SK-N-DZ (cell line): Measurements from ENCODE around the gene KCND2.
"Not testable (repeated sequence)": the region's sequence is repeated elsewhere in the genome, so short reads cannot be mapped to it uniquely, and the experiment has no call there.

Source experiments
- DNase-seq: peaks from one replicate; pipeline ENCODE4 v3.0.0-alpha.2; 2015; ENCODE audit warnings: low spot score

KCND2 gene

GRCh38 chr7:120700796-120701195 lies 427.8 kb downstream of the KCND2 start:
- no peak for DNase-seq

DNA sequence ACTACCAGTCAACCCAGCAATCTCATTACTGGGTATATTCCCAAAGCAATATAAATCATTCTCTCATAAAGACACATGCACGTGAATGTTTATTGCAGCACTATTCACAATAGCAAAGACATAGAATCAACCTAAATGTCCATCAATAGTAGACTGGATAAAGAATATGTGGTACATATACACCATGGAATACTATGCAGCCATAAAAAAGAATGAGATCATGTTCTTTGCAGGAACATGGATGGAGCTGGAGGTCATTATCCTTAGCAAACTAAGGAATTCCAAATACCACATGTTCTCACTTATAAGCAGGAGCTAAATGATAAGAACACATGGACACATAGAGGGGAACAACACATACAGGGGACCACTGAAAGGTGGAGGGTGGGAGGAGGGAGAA lies 429.4 kb downstream of the KCND2 start:
- not testable (repeated sequence) for DNase-seq

GRCh38 chr7:120703585-120704240 lies 430.7 kb downstream of the KCND2 start:
- DNase-seq: no peak

GRCh38 chr7:120709252-120709971 lies 436.4 kb downstream of the KCND2 start:
- DNase-seq: no peak

DNA sequence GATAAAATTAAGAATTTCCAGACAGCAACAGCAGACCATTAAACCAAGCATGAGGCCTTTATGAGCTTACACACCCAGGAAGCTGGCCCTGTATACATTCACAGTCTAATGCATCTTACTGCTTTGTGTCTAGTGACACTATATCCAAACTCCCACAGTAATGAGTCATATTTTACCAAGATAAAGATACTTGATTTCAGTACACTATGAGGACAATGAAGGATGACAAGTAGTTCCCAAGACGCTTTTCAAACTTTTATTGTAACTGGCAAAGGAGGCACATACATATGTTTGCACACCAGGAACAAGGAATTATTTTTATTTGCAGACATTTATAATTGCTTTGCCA lies 437.0 kb downstream of the KCND2 start:
- no peak for DNase-seq

GRCh38 chr7:120714945-120715344 lies 442.0 kb downstream of the KCND2 start:
- no peak for DNase-seq

- no peak for DNase-seq
Observed at GRCh38 chr7:120716307-120716706, 443.3 kb downstream of the KCND2 start.

GRCh38 chr7:120717166-120717565 lies 444.2 kb downstream of the KCND2 start:
- DNase-seq: no peak

- DNase-seq: no peak
Observed at GRCh38 chr7:120718361-120718760, 445.4 kb downstream of the KCND2 start.

DNA sequence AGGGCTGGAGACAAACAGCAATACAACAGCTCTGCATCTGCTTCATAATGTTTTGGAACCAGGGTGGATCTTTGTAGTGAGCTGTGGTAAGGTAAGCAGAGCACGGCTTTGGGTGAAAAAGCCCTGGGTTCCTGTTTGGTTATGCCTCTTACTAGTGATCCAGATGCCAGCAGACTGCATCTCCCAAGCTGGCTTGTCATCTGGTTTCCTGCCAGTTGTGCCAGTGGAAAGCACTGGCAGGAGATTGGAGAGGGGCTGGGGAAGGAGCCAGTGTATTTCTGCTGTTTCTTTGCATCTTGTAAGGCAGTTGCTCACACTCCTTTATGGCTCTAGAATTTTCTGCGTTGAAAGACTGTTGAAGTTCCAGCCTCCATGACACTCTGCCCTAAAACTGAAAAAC lies 447.3 kb downstream of the KCND2 start:
- no peak for DNase-seq

- DNase-seq: no peak
Observed at GRCh38 chr7:120723465-120724385, 450.8 kb downstream of the KCND2 start.

GRCh38 chr7:120724448-120724847 lies 451.5 kb downstream of the KCND2 start:
- no peak for DNase-seq

DNA sequence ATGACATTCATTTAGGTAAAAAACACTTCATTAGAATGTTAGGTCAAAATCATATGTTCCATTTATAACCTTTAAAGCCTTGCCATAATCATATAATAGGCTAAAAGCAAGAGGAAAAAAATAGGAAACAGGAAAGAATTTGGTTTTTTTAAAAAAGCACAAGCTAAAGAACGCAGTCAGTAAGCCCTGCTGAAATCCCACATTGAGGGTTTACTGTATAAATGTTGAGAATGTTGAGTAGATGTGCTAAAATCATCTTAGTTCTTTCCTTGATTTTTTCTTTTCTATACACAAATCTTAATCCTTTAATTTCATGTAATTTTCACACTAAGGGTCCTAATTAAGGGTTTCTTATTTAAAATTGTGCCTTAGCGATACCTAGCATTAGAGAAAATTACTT lies 452.0 kb downstream of the KCND2 start:
- no peak for DNase-seq

DNA sequence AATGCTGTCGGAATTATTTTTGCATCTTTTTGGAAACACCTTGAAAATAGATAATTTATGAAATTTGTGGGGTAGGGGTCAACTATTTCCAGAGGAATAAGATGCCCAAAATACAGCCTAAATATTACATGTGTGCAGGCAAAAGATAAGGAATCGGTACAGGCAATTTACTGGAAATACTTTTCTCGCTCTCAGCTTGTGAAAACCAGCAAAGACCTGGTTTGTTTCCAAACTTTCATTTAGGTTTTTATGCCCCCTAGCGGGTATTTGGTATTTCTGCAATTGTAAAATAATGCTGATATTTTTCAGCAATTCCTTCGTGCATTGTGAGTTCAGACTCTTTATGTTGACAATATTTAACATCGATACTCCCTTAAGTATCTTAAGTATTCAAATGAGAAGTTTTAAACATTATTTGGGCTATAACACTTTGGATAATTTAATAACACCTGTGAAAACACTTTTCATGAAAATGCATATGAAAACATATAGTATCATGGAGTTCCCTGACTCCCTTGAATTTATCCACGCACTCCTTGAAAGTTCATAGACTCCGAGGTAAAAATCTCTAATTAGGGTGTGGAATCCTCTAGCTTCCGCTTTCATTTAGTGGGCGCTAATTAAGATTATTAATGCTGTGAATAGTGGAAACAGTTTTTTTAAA lies 452.5 kb downstream of the KCND2 start:
- DNase-seq: peak; percentile 49

- no peak for DNase-seq
Observed at GRCh38 chr7:120729245-120729644, 456.3 kb downstream of the KCND2 start.

DNA sequence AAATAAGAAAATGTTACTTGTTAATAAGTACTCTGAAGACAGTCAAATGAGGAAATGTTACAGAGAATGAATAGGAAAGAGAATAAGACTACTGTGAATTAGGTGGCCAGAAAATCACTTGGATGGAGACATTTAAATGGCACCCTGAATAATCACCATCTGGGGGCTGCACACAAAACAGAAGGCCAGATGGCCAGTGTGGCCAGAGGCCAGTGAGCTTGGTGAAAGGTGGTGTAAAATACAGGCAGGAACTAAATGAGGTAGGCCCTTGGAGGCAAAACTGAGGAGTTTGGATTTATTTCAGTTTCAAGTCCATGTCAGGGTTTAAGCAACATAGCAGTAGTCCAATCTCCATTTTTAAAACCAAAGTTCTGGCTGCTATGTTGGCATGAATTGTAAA lies 458.3 kb downstream of the KCND2 start:
- DNase-seq: no peak

GRCh38 chr7:120732256-120732655 lies 459.3 kb downstream of the KCND2 start:
- DNase-seq: no peak

GRCh38 chr7:120733143-120733542 lies 460.2 kb downstream of the KCND2 start:
- no peak for DNase-seq

DNA sequence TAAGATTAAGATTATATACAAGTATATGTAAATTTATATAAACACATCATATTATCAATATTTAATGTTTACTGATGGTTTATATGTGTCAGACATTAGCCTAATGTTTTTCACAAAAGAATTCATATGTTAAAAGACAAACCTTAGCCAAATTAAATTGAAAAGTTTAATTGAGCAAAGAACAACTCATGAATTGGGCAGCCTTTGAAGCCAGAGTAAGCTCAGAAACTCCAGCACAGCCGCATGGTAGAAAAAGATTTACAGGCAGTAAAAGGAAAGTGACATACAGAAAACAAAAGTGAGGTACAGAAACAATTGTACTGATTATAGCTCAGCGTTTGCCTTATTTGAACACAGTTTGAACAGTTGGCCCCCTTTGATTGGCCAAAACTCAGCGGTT lies 460.9 kb downstream of the KCND2 start:
- DNase-seq: no peak

DNA sequence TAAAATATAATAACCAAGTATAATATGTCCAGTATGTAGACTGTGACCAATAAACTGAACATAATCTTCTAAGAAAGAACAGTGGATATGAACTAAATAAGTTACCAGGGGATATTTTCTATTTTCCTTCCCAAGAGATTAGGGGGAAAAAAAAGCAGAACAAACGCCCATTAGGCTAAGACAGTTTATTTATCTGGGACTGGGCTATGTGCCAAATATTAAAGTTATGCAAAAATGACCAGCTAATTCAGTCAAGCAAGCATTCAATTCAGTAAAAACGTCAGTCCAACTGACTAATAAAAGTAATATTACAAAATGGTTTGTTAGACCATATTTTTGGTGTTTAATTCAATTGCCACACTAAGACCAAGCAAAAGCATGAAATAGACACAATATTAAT lies 462.8 kb downstream of the KCND2 start:
- DNase-seq: no peak

DNA sequence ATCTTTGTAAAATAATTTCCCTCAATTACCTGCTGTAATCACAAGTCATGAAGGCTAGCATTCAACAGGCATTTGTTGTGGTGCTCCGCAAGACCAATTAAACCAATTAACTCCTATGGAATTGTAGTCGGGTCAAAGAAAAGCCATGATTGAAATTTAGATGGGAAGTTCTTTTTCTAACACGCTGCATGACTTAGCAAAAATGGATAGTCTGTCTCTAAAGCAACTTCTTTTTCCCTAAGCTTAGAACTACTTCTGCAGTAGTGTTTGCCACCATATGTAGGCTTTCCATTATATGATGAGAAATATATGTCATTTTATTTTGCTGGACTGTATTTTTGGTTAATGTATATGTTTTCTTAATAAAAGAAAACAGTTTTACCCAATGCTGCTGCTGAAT lies 465.8 kb downstream of the KCND2 start:
- DNase-seq: no peak

DNA sequence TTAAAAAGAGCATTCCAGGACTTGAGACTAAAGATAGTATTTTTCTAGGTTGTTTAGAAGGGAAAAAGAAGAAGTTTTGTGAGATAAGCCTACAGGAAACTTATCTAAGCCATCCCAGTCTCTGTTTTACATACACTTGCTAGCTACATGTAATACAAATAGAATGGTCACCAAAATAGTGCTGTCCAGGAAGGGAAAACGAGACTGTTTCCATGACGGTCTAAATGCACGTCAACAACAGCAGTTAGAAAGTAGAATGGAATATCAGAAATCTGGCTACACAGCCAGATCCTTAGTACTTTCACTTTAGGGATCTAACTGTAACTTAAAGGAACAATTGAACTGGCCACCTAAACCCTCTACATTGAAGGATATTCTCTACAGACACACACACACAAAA lies 467.4 kb downstream of the KCND2 start:
- no peak for DNase-seq
